HepG2 (cell line): Measurements from ENCODE around the gene DPM1. TPM values are rescaled to one million over a fixed set of nuclear protein-coding genes. Genes with fewer than 3 reads are reported as not detected.

Experiments used
- ATAC-seq: fragments of 200-7000 bp; cut with Tn5 transposase; 3 replicates; pipeline ENCODE4 v1.9.1; 2020; ENCODE audit warnings: mild to moderate bottlenecking, moderate library complexity
- BruUV-seq: library from RNA; stranded (reverse); fragments of 400-500 nt; replicated peaks from 2 replicates; lab custom pipeline; 2021; lab: Mats Ljungman, UMichigan
- CTCF ChIA-PET: fragments of 300-600 bp; formaldehyde crosslinking; extraction: SDS; loops from one replicate; lab custom pipeline; 2021; ENCODE audit warnings: low total read pairs, inconsistent platforms, low intra/inter-chr PET ratio; lab: Yijun Ruan, JAX
- POLR2A ChIA-PET: fragments of 350-600 bp; sonication (Branson Sonifier 250); formaldehyde crosslinking; loops from one replicate; lab custom pipeline; 2020; ENCODE audit warnings: antibody characterized with exemption, inconsistent platforms; lab: Yijun Ruan, JAX
- DNase-seq: peaks from one replicate; pipeline ENCODE4 v3.0.0-alpha.2; 2015; ENCODE audit warnings: low spot score
- FAIRE-seq: peaks from 3 replicates; lab custom pipeline; 2011; peaks lifted over from hg19 to GRCh38; lab: Jason Lieb, UNC
- H2AFZ ChIP-seq: one replicate; pipeline ENCODE4 v1.6.1; 2011; ENCODE audit warnings: low read length, inconsistent platforms
- H3K27ac ChIP-seq: fragments of 300-600 bp; 3 replicates; pipeline ENCODE4 v1.8.0; 2011; ENCODE audit warnings: mixed run types, mild to moderate bottlenecking, mixed read lengths, low read length, inconsistent platforms; ENCODE audit not compliant: insufficient read depth; ENCODE audit errors: extremely low read length
- H3K27me3 ChIP-seq, 2 experiments: fragments of 200-600 bp in 1 of 2; 2 replicates in 1 of 2; 3 replicates in 1 of 2; pipeline versions ENCODE4 v1.6.0 to v1.8.0; 2011; ENCODE audit warnings: low read length in 2 of 2, mild to moderate bottlenecking in 2 of 2, moderate library complexity in 2 of 2, inconsistent platforms in 1 of 2; ENCODE audit not compliant: insufficient read depth in 2 of 2, control insufficient read depth in 1 of 2
- H3K36me3 ChIP-seq, 2 experiments: fragments of 200-600 bp in 1 of 2; replicated peaks in 1 of 2; 2 replicates in 1 of 2; 3 replicates in 1 of 2; pipeline versions ENCODE4 v1.5.1 to v1.8.0; 2011; ENCODE audit warnings: low read length in 2 of 2, inconsistent platforms in 1 of 2; ENCODE audit not compliant: insufficient read depth in 2 of 2, control insufficient read depth in 1 of 2
- H3K4me1 ChIP-seq: 2 replicates; pipeline ENCODE4 v1.5.1; 2012; ENCODE audit warnings: low read length, inconsistent platforms; ENCODE audit not compliant: insufficient read depth
- H3K4me2 ChIP-seq: 2 replicates; pipeline ENCODE4 v1.6.0; 2011; ENCODE audit warnings: low read depth, low read length, inconsistent platforms
- H3K4me3 ChIP-seq, 3 experiments: fragments of 200-600 bp in 1 of 3; sonication (generic), shearing (Covaris generic) in 1 of 3; replicated peaks in 1 of 3; 2 replicates each; pipeline ENCODE4 v1.5.1; 2011 to 2016; ENCODE audit warnings: low read length in 3 of 3, inconsistent platforms in 2 of 3, low read depth in 2 of 3, mild to moderate bottlenecking in 2 of 3, control low read depth in 1 of 3, mixed read lengths in 1 of 3; ENCODE audit not compliant: insufficient read depth in 1 of 3
- H3K79me2 ChIP-seq: one replicate; pipeline ENCODE4 v1.6.1; 2011; ENCODE audit warnings: low read length, inconsistent platforms; ENCODE audit not compliant: insufficient read depth
- H3K9ac ChIP-seq: 2 replicates; pipeline ENCODE4 v1.6.0; 2011; ENCODE audit warnings: mild to moderate bottlenecking, low read depth, low read length, inconsistent platforms; ENCODE audit not compliant: insufficient read depth
- H3K9me3 ChIP-seq: 2 replicates; pipeline ENCODE4 v1.5.1; 2012; ENCODE audit warnings: mild to moderate bottlenecking, low read length
- H4K20me1 ChIP-seq: 2 replicates; pipeline ENCODE4 v1.6.0; 2011; ENCODE audit warnings: inconsistent platforms, mild to moderate bottlenecking, low read length, moderate library complexity; ENCODE audit not compliant: insufficient read depth
- ASH2L ChIP-seq: fragments of 300-600, 200-600 bp; sonication (generic); IDR thresholded peaks from 2 replicates; pipeline ENCODE4 v1.7.0; 2017; ENCODE audit warnings: low read depth, mild to moderate bottlenecking, moderate library complexity, mixed read lengths, low read length; ENCODE audit not compliant: insufficient read length
- ELF3 ChIP-seq: IDR thresholded peaks from 2 replicates; pipeline ENCODE4 v1.6.1; 2016; ENCODE audit warnings: missing genetic modification reagents, missing compliant biosample characterization
- ETV6 ChIP-seq: sonication (generic); formaldehyde crosslinking; conservative IDR thresholded peaks from 2 replicates; pipeline ENCODE4 v1.4.0; 2020; ENCODE audit warnings: missing genetic modification reagents
- RBM22 ChIP-seq: fragments of 200-400 bp; formaldehyde crosslinking; optimal IDR thresholded peaks from 2 replicates; pipeline ENCODE3; 2017; ENCODE audit warnings: mild to moderate bottlenecking, low read length, moderate library complexity
- TBP ChIP-seq: sonication (generic); formaldehyde crosslinking; IDR thresholded peaks from 2 replicates; pipeline ENCODE4 v1.5.0; 2020; ENCODE audit warnings: missing genetic modification reagents
- ZNF251 ChIP-seq: sonication (generic); formaldehyde crosslinking; IDR thresholded peaks from 2 replicates; pipeline ENCODE4 v1.9.0; 2021; ENCODE audit warnings: mild to moderate bottlenecking, missing genetic modification reagents
- WGBS: methylation state at CpG from one replicate; pipeline ENCODE4 v1.1.6; 2017; ENCODE audit warnings: low lambda C conversion rate; 5-methylcytosine and 5-hydroxymethylcytosine counted together
- in situ Hi-C: cut with HindIII; loops from 2 replicates; pipeline ENCODE4 v1.10.0; 2017; ENCODE audit warnings: low pct_unique_long_range_greater_than_20kb; ENCODE audit not compliant: extremely low pct_ligation_motif_present
- intact Hi-C: fragments of 100-400 bp; cut with micrococcal nuclease; formaldehyde crosslinking; loops from one replicate; pipeline ENCODE4 v1.10.0; 2022; ENCODE audit not compliant: unreplicated experiment
- polyA plus RNA-seq, 8 experiments: library from polyadenylated mRNA; depleted of rRNA in 3 of 8; stranded (reverse) in 7 of 8; unstranded in 1 of 8; fragments of >200 nt; fragmentation: Illumina TruSeq in 4 of 8; extraction: Trizol in 4 of 8; gene quantifications; 2 replicates each; pipeline versions ENCODE4 v1.2.1 to v1.2.3, GENCODE V29; 2011 to 2016; ENCODE audit warnings: low read depth in 4 of 8, missing spikeins in 1 of 8, mixed read lengths in 1 of 8; ENCODE audit not compliant: insufficient read depth in 1 of 8
- total RNA-seq, 5 experiments: library from RNA; depleted of rRNA; stranded (reverse); fragments of >200 nt; fragmentation: Illumina TruSeq; extraction: Trizol; gene quantifications; 2 replicates each; pipeline ENCODE4 v1.2.3, GENCODE V29; 2016; ENCODE audit warnings: low read depth in 1 of 5

The DPM1 gene
- total and polyA plus RNA-seq, 2 of the 13 experiments (the other 11 are each of a cell fraction or from before 2014, with no cell fraction given): 83.2 to 161 TPM

- intact Hi-C loops: no loop called here
- in situ Hi-C loops: no loop called here
- no peaks in the 10 kb centered on the region for H3K4me1 ChIP-seq
- no peak overlapping the region for H3K4me2 ChIP-seq
- no peak overlapping the region for H2AFZ ChIP-seq
- POLR2A ChIA-PET: no interaction called here
- H3K36me3 ChIP-seq: peaks cover 39 to 89% of the 10 kb centered on the region in 2 experiments
- H3K79me2 ChIP-seq: peaks cover 29% of the 10 kb centered on the region
- no peak overlapping the region for H3K9ac ChIP-seq
- WGBS: 94% methylated on average over 4 of the region's 4 CpGs
- BruUV-seq: no TSS peak
- TF ChIP-seq RBM22: peak; percentile 26
- TF ChIP-seq ZNF251 (CRISPR knock-in tag): no peak
- ATAC-seq: no peak
- H3K4me3 ChIP-seq: no peak overlapping the region
- no peaks in the 10 kb centered on the region for H3K9me3 ChIP-seq
- peaks cover 12% of the 10 kb centered on the region; the same call in 1 of the 2 replicates for H4K20me1 ChIP-seq
- H3K27me3 ChIP-seq: no peaks in the 10 kb centered on the region
- FAIRE-seq: no peak
- H3K27ac ChIP-seq: no peak overlapping the region
- DNase-seq: no peak
- CTCF ChIA-PET: no interaction called here
These were observed 10.1 kb downstream of the DPM1 start for GRCh38 chr20:50948132-50948785.

GRCh38 chr20:50943069-50943468 is 15.3 kb downstream of the DPM1 start:
- in situ Hi-C loops: no loop called here
- H2AFZ ChIP-seq: no peak overlapping the region
- no peaks in the 10 kb centered on the region for H3K4me1 ChIP-seq
- TF ChIP-seq ETV6 (CRISPR knock-in tag) (no peak), TBP (CRISPR knock-in tag) (no peak), ASH2L (no peak), ELF3 (CRISPR knock-in tag) (no peak)
- intact Hi-C loops: no loop called here
- BruUV-seq: no TSS peak
- no peak overlapping the region for H3K27ac ChIP-seq
- FAIRE-seq: no peak
- POLR2A ChIA-PET: no interaction called here
- no peak overlapping the region for H3K9ac ChIP-seq
- peaks cover 39 to 88% of the 10 kb centered on the region in 2 experiments for H3K36me3 ChIP-seq
- no peaks in the 10 kb centered on the region for H3K79me2 ChIP-seq
- no peaks in the 10 kb centered on the region for H3K27me3 ChIP-seq
- CTCF ChIA-PET: no interaction called here
- H3K9me3 ChIP-seq: no peaks in the 10 kb centered on the region
- WGBS: 98% methylated on average over 7 of the region's 7 CpGs
- no peaks in the 10 kb centered on the region for H4K20me1 ChIP-seq
- DNase-seq: no peak
- H3K4me3 ChIP-seq: no peak overlapping the region
- no peak overlapping the region for H3K4me2 ChIP-seq
- no peak for ATAC-seq
